Activated B cell treated with CpG ODN at 0.5 μM for 24 hours (primary cell): Measurements from ENCODE around the gene DCST2. TPM values are rescaled to one million over a fixed set of nuclear protein-coding genes. Genes with fewer than 3 reads are reported as not detected.

Source experiments
- ATAC-seq: fragments of 200-7000 bp; cut with Tn5 transposase; one replicate; pipeline ENCODE4 v1.10.0; 2021; ENCODE audit warnings: low read depth, mild to moderate bottlenecking, moderate library complexity
- CTCF ChIA-PET: fragments of 350-600 bp; sonication (Branson Sonifier 250); formaldehyde crosslinking; loops from one replicate; lab custom pipeline; 2021; ENCODE audit warnings: antibody characterized with exemption; lab: Charles Lee
- POLR2A ChIA-PET: fragments of 350-600 bp; sonication (Branson Sonifier 250); formaldehyde crosslinking; loops from one replicate; lab custom pipeline; 2021; ENCODE audit warnings: antibody characterized with exemption; lab: Charles Lee
- DNase-seq: peaks from one replicate; pipeline ENCODE4 v3.0.0; 2022
- H3K27ac Mint-ChIP-seq: one replicate; pipeline ENCODE4 v1.8.0; 2020; ENCODE audit warnings: mixed read lengths
- H3K27me3 Mint-ChIP-seq: one replicate; pipeline ENCODE4 v1.8.0; 2021; ENCODE audit warnings: mixed read lengths
- H3K36me3 Mint-ChIP-seq: one replicate; pipeline ENCODE4 v1.8.0; 2021; ENCODE audit warnings: low read depth, mixed read lengths
- H3K4me1 Mint-ChIP-seq: one replicate; pipeline ENCODE4 v1.8.0; 2021; ENCODE audit warnings: mixed read lengths
- H3K4me3 Mint-ChIP-seq: one replicate; pipeline ENCODE4 v1.8.0; 2020; ENCODE audit warnings: mild to moderate bottlenecking, mixed read lengths
- H3K9me3 Mint-ChIP-seq: one replicate; pipeline ENCODE4 v1.8.0; 2020; ENCODE audit warnings: mixed read lengths
- CTCF ChIP-seq: fragments of 200-600 bp; IDR thresholded peaks from one replicate; pipeline ENCODE4 v1.8.0; 2022; ENCODE audit warnings: antibody characterized with exemption, mild to moderate bottlenecking
- intact Hi-C: fragments of 100-400 bp; cut with micrococcal nuclease; formaldehyde crosslinking; loops from one replicate; pipeline ENCODE4 v1.15.1; 2024
- total RNA-seq: library from RNA; stranded (reverse); gene quantifications from 2 replicates; pipeline ENCODE4 v1.2.3, GENCODE V29; 2022

Gene DCST2
- total RNA-seq, 1 donor from 2014 or later, result 1.0 TPM

- intact Hi-C loops, result no loop called here
- ATAC-seq (no peak), DNase-seq (no peak)
- H3K4me3 Mint-ChIP-seq, result peak overlapping the region; percentile 55
- no peaks in the 10 kb centered on the region for H3K9me3 Mint-ChIP-seq
- peaks cover 53% of the 10 kb centered on the region for H3K4me1 Mint-ChIP-seq
- POLR2A ChIA-PET, result interaction anchor here (0.5 to 1.9 kb wide), 9 partner anchors 9 to 134 kb away, joined by 3 to 12 read pairs (median 4); partner anchors contain the start of genes ADAM15 and PMVK
- CTCF ChIA-PET, result interaction anchor here (0.6 to 2.5 kb wide), 6 partner anchors 8 to 511 kb away, joined by 3 to 16 read pairs (median 3); partner anchors contain the start of gene SLC50A1
- no peak for TF ChIP-seq CTCF
- peaks cover 22% of the 10 kb centered on the region for H3K36me3 Mint-ChIP-seq
- H3K27ac Mint-ChIP-seq, result no peak overlapping the region
- H3K27me3 Mint-ChIP-seq, result no peaks in the 10 kb centered on the region
Observed at GRCh38 chr1:155070158-155070621, 36.6 kb upstream of the DCST2 start.

- Mint-ChIP-seq H3K36me3 (peaks cover 22% of the 10 kb centered on the region), H3K27me3 (no peaks in the 10 kb centered on the region), H3K4me1 (peaks cover 58% of the 10 kb centered on the region), H3K9me3 (no peaks in the 10 kb centered on the region), H3K27ac (no peak overlapping the region), H3K4me3 (no peak overlapping the region)
- ChIA-PET CTCF (interaction anchor here (1.5 to 2.5 kb wide), 2 partner anchors 8 to 15 kb away, joined by 11 to 16 read pairs; no protein-coding TSS in a partner anchor), POLR2A (interaction anchor here (0.5 to 1.9 kb wide), 5 partner anchors 8 to 133 kb away, joined by 4 to 12 read pairs (median 4); partner anchors contain the start of genes ADAM15 and PMVK)
- intact Hi-C loops, result no loop called here
- TF ChIP-seq CTCF, result no peak
- ATAC-seq (no peak), DNase-seq (no peak)
Observed at GRCh38 chr1:155069551-155070157, 36.1 kb upstream of the DCST2 start.

GRCh38 chr1:155068599-155068998 is 35.0 kb upstream of the DCST2 start:
- Mint-ChIP-seq H3K36me3 (peaks cover 22% of the 10 kb centered on the region), H3K4me1 (peaks cover 60% of the 10 kb centered on the region), H3K4me3 (no peak overlapping the region), H3K27me3 (no peaks in the 10 kb centered on the region), H3K9me3 (no peaks in the 10 kb centered on the region), H3K27ac (no peak overlapping the region)
- ChIA-PET POLR2A (interaction anchor here (0.6 to 0.7 kb wide), 2 partner anchors 23 to 1181 kb away, joined by 3 to 7 read pairs; no protein-coding TSS in a partner anchor), CTCF (no interaction called here)
- intact Hi-C loops, result no loop called here
- DNase-seq, result no peak
- no peak for TF ChIP-seq CTCF
- no peak for ATAC-seq

GRCh38 chr1:155066777-155067176 is 33.2 kb upstream of the DCST2 start:
- no peak for ATAC-seq
- H3K27me3 Mint-ChIP-seq, result no peaks in the 10 kb centered on the region
- H3K4me3 Mint-ChIP-seq, result no peak overlapping the region
- intact Hi-C loops, result no loop called here
- no peaks in the 10 kb centered on the region for H3K9me3 Mint-ChIP-seq
- H3K36me3 Mint-ChIP-seq, result peaks cover 22% of the 10 kb centered on the region
- H3K27ac Mint-ChIP-seq, result no peak overlapping the region
- ChIA-PET CTCF (interaction anchor here (5.6 kb wide), 1 partner anchor 17 kb away, joined by 84 read pairs; no protein-coding TSS in a partner anchor), POLR2A (interaction anchor here (1.0 to 2.6 kb wide), 2 partner anchors 18 to 131 kb away, joined by 3 to 8 read pairs; partner anchors contain the start of gene PMVK)
- no peak for TF ChIP-seq CTCF
- no peak for DNase-seq
- peaks cover 60% of the 10 kb centered on the region for H3K4me1 Mint-ChIP-seq
